NCI-H1105 treated with DMSO at 0.1 percent for 48 hours (cell line): Measurements from ENCODE around the gene CHTF8.
A peak's percentile ranks its signal among the peaks of the same experiment; 100 is the strongest.

ENCODE experiments used
- DNase-seq: peaks from one replicate; lab custom pipeline; 2025; lab: John Stamatoyannopoulos, UW

The CHTF8 gene

GRCh38 chr16:69112285-69113129 lies 19.9 kb downstream of the CHTF8 start:
- DNase-seq = peak; percentile 12

- DNase-seq = no peak
These were observed 20.5 kb downstream of the CHTF8 start for GRCh38 chr16:69111876-69112230.

GRCh38 chr16:69111216-69111875 lies 21.0 kb downstream of the CHTF8 start:
- DNase-seq = no peak

GRCh38 chr16:69110406-69110805 lies 22.0 kb downstream of the CHTF8 start:
- no peak for DNase-seq

GRCh38 chr16:69109486-69110270 lies 22.7 kb downstream of the CHTF8 start:
- DNase-seq = no peak

GRCh38 chr16:69108905-69109252 lies 23.5 kb downstream of the CHTF8 start:
- no peak for DNase-seq

- DNase-seq = no peak
These were observed 24.1 kb downstream of the CHTF8 start for GRCh38 chr16:69108064-69108904.

- peak; percentile 15 for DNase-seq
These were observed 24.9 kb downstream of the CHTF8 start for GRCh38 chr16:69107316-69107962.

GRCh38 chr16:69106491-69107315 lies 25.7 kb downstream of the CHTF8 start:
- no peak for DNase-seq

- DNase-seq = peak; percentile 18
These were observed 26.7 kb downstream of the CHTF8 start, which contains the start of gene HAS3 for GRCh38 chr16:69105501-69106361. Gene HAS3 (plus strand): TSS chr16:69105653. CDS start chr16:69109396, 3,743 bp downstream.

- DNase-seq = peak; percentile 80
These were observed 32.2 kb downstream of the CHTF8 start for GRCh38 chr16:69100071-69100691.

- peak; percentile 13 for DNase-seq
These were observed 37.2 kb downstream of the CHTF8 start for GRCh38 chr16:69095193-69095592.

GRCh38 chr16:69094501-69094900 lies 37.9 kb downstream of the CHTF8 start:
- DNase-seq = no peak

- no peak for DNase-seq
These were observed 38.4 kb downstream of the CHTF8 start for GRCh38 chr16:69093974-69094373.

GRCh38 chr16:69089091-69089910 lies 43.1 kb downstream of the CHTF8 start:
- DNase-seq = peak; percentile 21

GRCh38 chr16:69088684-69089083 lies 43.7 kb downstream of the CHTF8 start:
- no peak for DNase-seq

GRCh38 chr16:69087161-69087581 lies 45.2 kb downstream of the CHTF8 start:
- no peak for DNase-seq
